PC-3 (cell line): ENCODE results near the gene FOXL1. TPM values are rescaled to one million over a fixed set of nuclear protein-coding genes. Genes with fewer than 3 reads are reported as not detected.

ENCODE experiments used
- ATAC-seq: fragments of 200-7000 bp; cut with Tn5 transposase; 2 replicates; pipeline ENCODE4 v1.9.1; 2020; ENCODE audit warnings: mild to moderate bottlenecking, moderate library complexity
- BruUV-seq: library from RNA; stranded (reverse); fragments of 400-500 nt; replicated peaks from 2 replicates; lab custom pipeline; 2021; lab: Mats Ljungman, UMichigan
- CTCF ChIA-PET: fragments of 300-600 bp; sonication (Branson Sonifier 250); formaldehyde crosslinking; loops from one replicate; lab custom pipeline; 2022; ENCODE audit warnings: antibody characterized with exemption; lab: Charles Lee
- POLR2A ChIA-PET: fragments of 300-600 bp; sonication (Branson Sonifier 250); formaldehyde crosslinking; loops from one replicate; lab custom pipeline; 2022; ENCODE audit warnings: antibody characterized with exemption; ENCODE audit not compliant: unreplicated experiment; lab: Charles Lee
- DNase-seq: peaks from one replicate; pipeline ENCODE4 v3.0.0-alpha.2; 2015
- H2AFZ ChIP-seq: fragments of 300-600 bp; sonication (generic); 2 replicates; pipeline ENCODE4 v1.6.0; 2016; ENCODE audit warnings: antibody characterized with exemption, low read length
- H3F3A ChIP-seq: fragments of 300-600 bp; sonication (generic); one replicate; pipeline ENCODE4 v1.6.0; 2017; ENCODE audit warnings: antibody characterized with exemption, low read length, control low read depth, mild to moderate bottlenecking; ENCODE audit not compliant: unreplicated experiment
- H3K27ac ChIP-seq: fragments of 300-600 bp; sonication (generic); 2 replicates; pipeline ENCODE4 v1.5.1; 2016; ENCODE audit warnings: mild to moderate bottlenecking, low read length
- H3K27me3 ChIP-seq: fragments of 300-600 bp; sonication (generic); 2 replicates; pipeline ENCODE4 v1.6.1; 2016; ENCODE audit warnings: low read length, mixed read lengths
- H3K36me3 ChIP-seq: fragments of 300-600 bp; sonication (generic); 2 replicates; pipeline ENCODE4 v1.6.1; 2016; ENCODE audit warnings: low read depth, mixed run types, low read length, mixed read lengths
- H3K4me1 ChIP-seq: fragments of 300-600 bp; sonication (generic); 2 replicates; pipeline ENCODE4 v1.5.1; 2016; ENCODE audit warnings: low read length; ENCODE audit not compliant: insufficient read depth
- H3K4me2 ChIP-seq: fragments of 300-600 bp; sonication (generic); 2 replicates; pipeline ENCODE4 v1.6.0; 2016; ENCODE audit warnings: low read length
- H3K4me3 ChIP-seq: fragments of 300-600 bp; sonication (generic); 2 replicates; pipeline ENCODE4 v1.5.1; 2016; ENCODE audit warnings: mild to moderate bottlenecking, low read length, mixed read lengths
- H3K79me2 ChIP-seq: fragments of 300-600 bp; sonication (generic); 2 replicates; pipeline ENCODE4 v1.6.1; 2017; ENCODE audit warnings: low read length, mixed read lengths
- H3K9ac ChIP-seq: fragments of 300-600 bp; sonication (generic); 2 replicates; pipeline ENCODE4 v1.6.0; 2016; ENCODE audit warnings: mild to moderate bottlenecking, low read length
- H3K9me2 ChIP-seq: fragments of 300-600 bp; sonication (generic); replicated peaks from 2 replicates; pipeline ENCODE4 v1.6.1; 2016; ENCODE audit warnings: mixed run types, low read length, mixed read lengths
- H3K9me3 ChIP-seq: fragments of 300-600 bp; sonication (generic); 2 replicates; pipeline ENCODE4 v1.6.1; 2016; ENCODE audit warnings: low read length, mixed read lengths
- H4K20me1 ChIP-seq: fragments of 300-600 bp; sonication (generic); 2 replicates; pipeline ENCODE4 v1.6.1; 2016; ENCODE audit warnings: low read length, mixed read lengths
- CTCF ChIP-seq: fragments of 300-600 bp; sonication (generic); conservative IDR thresholded peaks from 2 replicates; pipeline ENCODE4 v1.5.1; 2017; ENCODE audit warnings: antibody characterized with exemption, low read depth, mild to moderate bottlenecking, low read length
- EZH2 ChIP-seq: fragments of 300-600 bp; sonication (generic); IDR thresholded peaks from one replicate; pipeline ENCODE4 v1.6.1; 2017; ENCODE audit warnings: antibody characterized with exemption, mild to moderate bottlenecking, low read length; ENCODE audit not compliant: unreplicated experiment
- EZH2phosphoT487 ChIP-seq: fragments of 300-600 bp; sonication (generic); IDR thresholded peaks from 2 replicates; pipeline ENCODE4 v1.6.1; 2018; ENCODE audit warnings: mild to moderate bottlenecking, antibody characterized with exemption, low read length, borderline replicate concordance
- intact Hi-C: fragments of 100-400 bp; cut with micrococcal nuclease; formaldehyde crosslinking; loops from 2 replicates; pipeline ENCODE4 v1.9.0; 2023
- total RNA-seq: library from RNA; depleted of rRNA; stranded (reverse); fragments of >200 nt; gene quantifications from 2 replicates; pipeline ENCODE4 v1.2.3, GENCODE V29; 2014

FOXL1 gene
- total RNA-seq, 1 experiment from 2014 or later = 8.1 TPM

- Histone ChIP-seq H3K4me3 (no peak overlapping the region), H3K4me2 (no peak overlapping the region), H3K9me3 (no peaks in the 10 kb centered on the region), H3K9me2 (no peaks in the 10 kb centered on the region), H3F3A (no peaks in the 10 kb centered on the region), H3K9ac (no peak overlapping the region), H3K27ac (no peak overlapping the region), H3K79me2 (no peaks in the 10 kb centered on the region), H3K27me3 (no peaks in the 10 kb centered on the region), H3K36me3 (no peaks in the 10 kb centered on the region), H2AFZ (no peak overlapping the region), H4K20me1 (no peaks in the 10 kb centered on the region), H3K4me1 (peaks cover 11% of the 10 kb centered on the region)
- CTCF ChIA-PET = no interaction called here
- POLR2A ChIA-PET = no interaction called here
- ATAC-seq (no peak), DNase-seq (no peak)
- TF ChIP-seq EZH2phosphoT487 (no peak), EZH2 (no peak), CTCF (no peak)
- intact Hi-C loops = no loop called here
- no TSS peak for BruUV-seq
Observed at GRCh38 chr16:86568677-86569623, 9.4 kb upstream of the FOXL1 start.

GRCh38 chr16:86569701-86570447, 8.5 kb upstream of the FOXL1 start:
- H2AFZ ChIP-seq = no peak overlapping the region
- no TSS peak for BruUV-seq
- DNase-seq (no peak), ATAC-seq (no peak)
- H3K4me2 ChIP-seq = no peak overlapping the region
- intact Hi-C loops = no loop called here
- no peaks in the 10 kb centered on the region for H3K79me2 ChIP-seq
- H3K9me3 ChIP-seq = no peaks in the 10 kb centered on the region
- no peaks in the 10 kb centered on the region for H3F3A ChIP-seq
- H3K9ac ChIP-seq = no peak overlapping the region
- H4K20me1 ChIP-seq = no peaks in the 10 kb centered on the region
- peaks cover 2% of the 10 kb centered on the region for H3K4me1 ChIP-seq
- H3K27me3 ChIP-seq = no peaks in the 10 kb centered on the region
- H3K36me3 ChIP-seq = no peaks in the 10 kb centered on the region
- ChIA-PET POLR2A (no interaction called here), CTCF (no interaction called here)
- TF ChIP-seq EZH2phosphoT487 (no peak), EZH2 (no peak), CTCF (no peak)
- no peaks in the 10 kb centered on the region for H3K9me2 ChIP-seq
- H3K27ac ChIP-seq = no peak overlapping the region
- no peak overlapping the region for H3K4me3 ChIP-seq
